AG04449 (cell line): Measurements from ENCODE around the gene SEC61G.

Source experiments
- CTCF ChIA-PET: fragments of 350-600 bp; formaldehyde crosslinking; extraction: SDS; loops from one replicate; lab custom pipeline; 2021; ENCODE audit warnings: antibody characterized with exemption; lab: Yijun Ruan, JAX
- POLR2A ChIA-PET: fragments of 400-600, 350-600 bp; formaldehyde crosslinking; extraction: SDS; loops from one replicate; lab custom pipeline; 2020; ENCODE audit warnings: antibody characterized with exemption, inconsistent platforms; lab: Yijun Ruan, JAX
- DNase-seq: peaks from one replicate; pipeline ENCODE4 v3.0.0-alpha.2; 2010; ENCODE audit warnings: low read depth, low spot score
- H3K4me3 ChIP-seq: 2 replicates; pipeline ENCODE4 v1.5.1; 2011; ENCODE audit warnings: low read depth, mild to moderate bottlenecking, control low read depth, low read length
- TF ChIP-seq, protein P1 (sequence below): IDR thresholded peaks from one replicate; pipeline ENCODE4 v1.5.1; 2011; ENCODE audit warnings: mild to moderate bottlenecking, moderate library complexity, low read length, control low read depth, inconsistent platforms; ENCODE audit not compliant: insufficient read depth; ENCODE audit errors: missing control alignments

SEC61G gene

DNA sequence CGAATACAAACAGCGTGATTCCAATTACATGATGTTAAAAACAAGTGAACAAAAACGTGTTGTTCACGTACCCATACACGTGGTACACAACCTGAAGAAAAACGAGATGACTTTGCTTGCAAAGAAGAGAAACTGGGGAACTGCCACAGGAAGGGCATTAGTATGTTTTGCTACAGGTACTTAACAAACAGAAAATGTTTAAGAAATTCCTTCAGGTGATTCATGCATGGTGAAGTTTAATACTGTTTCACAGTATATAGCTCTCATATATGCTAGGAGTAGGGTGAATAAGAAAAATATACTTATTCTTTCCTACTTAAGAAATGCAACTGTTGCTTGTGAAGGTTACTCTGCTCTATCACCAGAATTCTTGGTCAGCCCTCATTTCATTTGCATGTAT, 9.8 kb downstream of the SEC61G start:
- TF ChIP-seq, protein P1, sequence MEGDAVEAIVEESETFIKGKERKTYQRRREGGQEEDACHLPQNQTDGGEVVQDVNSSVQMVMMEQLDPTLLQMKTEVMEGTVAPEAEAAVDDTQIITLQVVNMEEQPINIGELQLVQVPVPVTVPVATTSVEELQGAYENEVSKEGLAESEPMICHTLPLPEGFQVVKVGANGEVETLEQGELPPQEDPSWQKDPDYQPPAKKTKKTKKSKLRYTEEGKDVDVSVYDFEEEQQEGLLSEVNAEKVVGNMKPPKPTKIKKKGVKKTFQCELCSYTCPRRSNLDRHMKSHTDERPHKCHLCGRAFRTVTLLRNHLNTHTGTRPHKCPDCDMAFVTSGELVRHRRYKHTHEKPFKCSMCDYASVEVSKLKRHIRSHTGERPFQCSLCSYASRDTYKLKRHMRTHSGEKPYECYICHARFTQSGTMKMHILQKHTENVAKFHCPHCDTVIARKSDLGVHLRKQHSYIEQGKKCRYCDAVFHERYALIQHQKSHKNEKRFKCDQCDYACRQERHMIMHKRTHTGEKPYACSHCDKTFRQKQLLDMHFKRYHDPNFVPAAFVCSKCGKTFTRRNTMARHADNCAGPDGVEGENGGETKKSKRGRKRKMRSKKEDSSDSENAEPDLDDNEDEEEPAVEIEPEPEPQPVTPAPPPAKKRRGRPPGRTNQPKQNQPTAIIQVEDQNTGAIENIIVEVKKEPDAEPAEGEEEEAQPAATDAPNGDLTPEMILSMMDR, result no peak
- POLR2A ChIA-PET, result interaction anchor here (1.1 kb wide), 1 partner anchor 9 kb away, joined by 4 read pairs; no protein-coding TSS in a partner anchor
- H3K4me3 ChIP-seq, result no peak overlapping the region
- DNase-seq, result no peak
- CTCF ChIA-PET, result interaction anchor here (0.6 kb wide), 1 partner anchor 506 kb away, joined by 3 read pairs; no protein-coding TSS in a partner anchor

DNA sequence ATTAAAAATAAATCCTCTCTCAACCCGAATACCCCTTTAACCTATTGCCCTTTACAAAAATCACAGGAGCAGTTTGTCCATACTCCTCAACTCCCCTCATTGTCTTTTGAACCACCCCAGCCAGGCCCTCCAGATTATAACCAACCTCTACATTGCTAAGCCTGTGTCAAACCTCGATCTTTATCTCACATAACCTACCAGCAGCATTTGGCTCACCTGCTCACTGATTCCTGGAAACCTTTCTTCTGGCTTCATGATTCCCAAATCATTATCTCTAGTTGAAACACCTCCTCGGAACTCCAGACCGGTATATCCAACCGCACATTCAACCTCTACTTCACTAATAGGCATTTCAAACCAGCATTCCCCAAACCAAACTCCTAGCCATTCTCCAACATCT, 11.8 kb downstream of the SEC61G start:
- POLR2A ChIA-PET, result interaction anchor here (1.6 kb wide), 1 partner anchor 12 kb away, joined by 10 read pairs; the partner anchor contains the start of gene SEC61G
- CTCF ChIA-PET, result no interaction called here
- DNase-seq, result no peak
- TF ChIP-seq, protein P1, result no peak
- no peak overlapping the region for H3K4me3 ChIP-seq

DNA sequence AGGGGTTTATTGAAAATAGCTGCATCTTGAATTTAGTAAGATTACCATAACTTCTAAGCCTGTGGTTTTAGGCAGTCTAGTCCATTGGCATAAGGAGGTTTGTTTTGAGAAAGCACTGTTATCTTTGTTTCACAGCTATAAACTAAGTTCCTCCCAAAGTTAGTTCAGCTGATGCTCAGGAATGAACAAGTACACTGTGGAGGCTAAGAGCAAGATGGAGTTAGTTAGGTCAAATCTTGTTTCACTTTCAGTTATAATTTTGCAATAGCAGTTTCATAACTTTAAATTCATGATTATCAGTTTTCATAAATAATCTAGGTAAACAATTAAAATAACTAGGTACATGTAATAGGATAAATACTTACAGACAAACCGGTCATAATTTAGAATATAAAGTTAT, 15.4 kb downstream of the SEC61G start:
- TF ChIP-seq, protein P1, result no peak
- no peak overlapping the region for H3K4me3 ChIP-seq
- POLR2A ChIA-PET, result interaction anchor here (1.5 kb wide), 1 partner anchor 15 kb away, joined by 5 read pairs; the partner anchor contains the start of gene SEC61G
- DNase-seq, result no peak
- CTCF ChIA-PET, result no interaction called here

DNA sequence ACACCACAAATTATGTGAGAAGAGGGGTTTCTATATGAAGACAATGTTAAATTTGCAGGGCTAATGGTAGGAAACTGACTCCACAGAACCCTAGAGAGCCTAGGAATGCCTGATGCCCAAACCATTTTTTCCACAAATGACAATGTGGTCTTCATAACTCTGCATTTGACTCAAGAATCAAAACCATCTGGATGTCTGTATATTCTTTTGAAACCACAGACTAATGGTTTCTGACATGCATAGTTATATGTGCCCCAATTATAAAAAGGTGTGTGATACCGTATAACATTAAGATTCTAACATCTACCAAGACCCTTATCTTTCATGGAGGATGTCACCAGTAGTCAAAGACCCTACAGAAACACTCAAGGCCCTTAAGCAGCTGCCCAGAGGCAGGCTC, 20.3 kb downstream of the SEC61G start:
- ChIA-PET CTCF (no interaction called here), POLR2A (no interaction called here)
- no peak for DNase-seq
- TF ChIP-seq, protein P1, result no peak
- H3K4me3 ChIP-seq, result no peak overlapping the region

DNA sequence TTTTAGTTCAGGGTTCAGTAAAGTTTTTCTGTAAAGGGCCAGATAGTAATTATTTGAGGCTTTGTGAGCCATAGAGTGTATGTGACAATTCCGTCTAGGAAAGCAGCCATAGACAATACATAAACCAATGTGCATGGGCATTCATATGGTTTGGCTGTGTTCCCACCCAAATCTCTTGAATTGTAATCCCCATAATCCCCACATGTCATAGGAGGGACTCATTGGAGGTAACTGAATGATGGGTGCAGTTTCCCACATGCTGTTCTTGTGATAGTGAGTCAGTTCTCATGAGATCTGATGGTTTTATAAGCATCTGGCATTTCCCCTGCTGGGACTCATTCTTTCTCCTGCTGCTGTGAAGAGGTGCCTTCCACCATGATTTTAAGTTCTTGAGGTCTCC, 29.9 kb downstream of the SEC61G start:
- no peak overlapping the region for H3K4me3 ChIP-seq
- TF ChIP-seq, protein P1, result no peak
- ChIA-PET CTCF (no interaction called here), POLR2A (no interaction called here)
- DNase-seq, result no peak

DNA sequence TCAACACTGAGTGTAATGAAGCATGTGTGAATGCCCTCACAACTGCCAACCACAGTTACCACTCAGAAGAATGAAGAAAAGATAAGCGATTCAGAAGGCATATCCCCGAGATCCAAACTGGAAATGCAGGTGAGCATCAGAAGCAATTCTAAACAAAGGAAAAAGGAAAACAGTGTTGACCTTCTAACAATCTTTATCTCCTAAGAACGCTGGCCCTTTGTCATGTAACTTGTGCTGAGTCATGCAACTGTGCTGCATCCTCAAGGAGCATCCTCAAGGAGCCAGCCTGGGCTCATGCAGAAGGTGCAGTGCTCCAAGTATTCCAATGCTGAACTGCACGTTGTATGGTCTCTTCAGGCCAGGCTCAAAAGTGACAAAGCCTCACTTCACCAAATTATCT, 30.6 kb downstream of the SEC61G start:
- TF ChIP-seq, protein P1, result no peak
- CTCF ChIA-PET, result no interaction called here
- no peak overlapping the region for H3K4me3 ChIP-seq
- no peak for DNase-seq
- POLR2A ChIA-PET, result no interaction called here
